Measurements from ENCODE around the gene BLVRB.

The BLVRB gene

DNA sequence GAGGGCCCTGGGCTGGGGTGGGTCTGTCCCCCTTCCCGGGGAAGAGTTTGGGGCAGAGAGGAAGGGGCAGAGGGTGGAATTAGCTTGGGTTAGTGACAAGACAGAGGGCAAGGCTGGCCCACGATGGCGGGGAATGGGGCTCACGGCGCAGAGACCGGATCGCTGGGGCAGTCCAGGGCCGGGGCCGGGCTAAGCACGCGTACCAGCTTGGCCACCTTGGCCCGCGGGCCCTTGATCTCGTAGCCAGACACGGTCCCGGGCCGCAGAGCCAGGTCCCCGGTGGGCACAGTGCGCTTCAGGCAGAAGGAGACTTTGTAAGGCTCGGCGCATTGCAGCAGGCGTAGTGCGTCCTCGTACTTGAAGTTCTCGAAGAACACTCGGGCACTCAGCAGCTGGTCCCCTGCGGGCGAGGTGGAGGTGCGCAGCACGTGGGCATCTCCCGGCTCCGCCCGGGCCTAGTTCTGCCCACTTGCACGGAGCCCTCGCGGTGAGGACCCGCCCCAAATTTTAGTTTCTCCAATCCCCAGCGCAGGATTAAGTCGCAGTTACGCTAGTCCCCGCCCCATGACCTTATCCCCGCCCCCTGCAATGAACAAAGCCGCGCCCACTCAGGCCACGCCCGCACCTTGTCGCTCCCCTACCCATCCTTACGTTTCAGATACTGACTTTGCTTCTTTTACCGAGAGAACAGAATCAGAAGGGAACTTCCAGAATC is 67.0 kb downstream of the BLVRB start:
- no peak for FAIRE-seq
